ENCODE measurements around the gene AGTPBP1.

DNA sequence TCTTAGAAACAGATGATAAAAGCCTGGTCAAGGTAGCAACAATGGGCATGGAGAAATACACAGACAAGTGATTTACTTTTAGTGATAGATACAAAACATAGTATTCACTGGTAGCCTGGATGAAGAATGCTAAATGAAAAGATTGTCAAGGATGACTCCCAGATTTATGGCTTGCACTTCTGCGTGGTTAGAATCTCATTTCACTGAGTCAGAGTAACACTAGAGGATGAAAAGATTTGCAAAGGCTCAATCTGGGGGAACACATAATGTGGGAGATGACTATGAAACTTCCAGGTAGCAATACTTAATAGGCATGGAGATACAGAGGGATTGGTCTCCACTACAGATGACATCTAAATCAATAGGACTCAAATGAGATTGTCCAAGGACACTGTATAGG is 38.4 kb downstream of the AGTPBP1 start:
- TF ChIP-seq, protein P1, sequence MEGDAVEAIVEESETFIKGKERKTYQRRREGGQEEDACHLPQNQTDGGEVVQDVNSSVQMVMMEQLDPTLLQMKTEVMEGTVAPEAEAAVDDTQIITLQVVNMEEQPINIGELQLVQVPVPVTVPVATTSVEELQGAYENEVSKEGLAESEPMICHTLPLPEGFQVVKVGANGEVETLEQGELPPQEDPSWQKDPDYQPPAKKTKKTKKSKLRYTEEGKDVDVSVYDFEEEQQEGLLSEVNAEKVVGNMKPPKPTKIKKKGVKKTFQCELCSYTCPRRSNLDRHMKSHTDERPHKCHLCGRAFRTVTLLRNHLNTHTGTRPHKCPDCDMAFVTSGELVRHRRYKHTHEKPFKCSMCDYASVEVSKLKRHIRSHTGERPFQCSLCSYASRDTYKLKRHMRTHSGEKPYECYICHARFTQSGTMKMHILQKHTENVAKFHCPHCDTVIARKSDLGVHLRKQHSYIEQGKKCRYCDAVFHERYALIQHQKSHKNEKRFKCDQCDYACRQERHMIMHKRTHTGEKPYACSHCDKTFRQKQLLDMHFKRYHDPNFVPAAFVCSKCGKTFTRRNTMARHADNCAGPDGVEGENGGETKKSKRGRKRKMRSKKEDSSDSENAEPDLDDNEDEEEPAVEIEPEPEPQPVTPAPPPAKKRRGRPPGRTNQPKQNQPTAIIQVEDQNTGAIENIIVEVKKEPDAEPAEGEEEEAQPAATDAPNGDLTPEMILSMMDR (IDR thresholded peaks at IDR 0.05; ENCODE audit: low read length), result no peak
- TF ChIP-seq EZH2 (optimal IDR thresholded peaks at IDR 0.05; ENCODE audit: low read depth, low read length) (no peak), EZH2phosphoT487 (IDR thresholded peaks at IDR 0.05; ENCODE audit: low read length) (no peak)

All from MM.1S (cell line).